GM13977 (cell line): Measurements from ENCODE around the gene RARG.

Experiments used
- DNase-seq: peaks from one replicate; pipeline ENCODE4 v3.0.0; 2012; ENCODE audit warnings: low spot score
- in situ Hi-C: fragments of 300-500 bp; cut with MboI; formaldehyde crosslinking; loops from one replicate; pipeline ENCODE4 v1.12.0; 2022; ENCODE audit warnings: low sequenced_read_pairs, low pct_unique_long_range_greater_than_20kb, mixed read lengths, inconsistent platforms; ENCODE audit not compliant: unreplicated experiment
- TF ChIP-seq, protein P1 (sequence below): IDR thresholded peaks from 2 replicates; pipeline ENCODE4 v1.5.1; 2012; ENCODE audit warnings: mild to moderate bottlenecking, control low read depth; ENCODE audit not compliant: insufficient read depth; ENCODE audit errors: extremely low read depth, missing control alignments

RARG gene

DNA sequence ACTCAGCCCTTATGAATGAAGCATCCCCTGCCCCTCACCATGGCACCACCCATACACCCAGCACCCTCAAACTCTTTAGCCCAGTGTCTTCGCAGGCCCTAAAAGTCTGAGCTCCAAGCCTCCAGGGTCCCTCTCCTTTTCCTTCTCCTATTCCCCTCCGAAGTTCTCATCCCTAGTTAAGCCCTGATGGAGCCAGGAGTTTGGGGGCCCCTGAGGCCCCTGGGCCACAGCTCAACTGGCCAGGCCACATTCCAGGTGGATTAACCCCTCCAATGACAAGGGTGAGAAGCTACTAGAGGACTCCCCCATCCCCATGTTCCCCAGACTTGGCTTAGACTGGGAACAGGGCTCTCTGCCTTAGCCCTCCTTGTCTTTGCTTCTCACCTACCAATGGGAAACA, 2.6 kb downstream of the RARG start:
- in situ Hi-C loops, result no loop called here
- no peak for DNase-seq
- TF ChIP-seq, protein P1, sequence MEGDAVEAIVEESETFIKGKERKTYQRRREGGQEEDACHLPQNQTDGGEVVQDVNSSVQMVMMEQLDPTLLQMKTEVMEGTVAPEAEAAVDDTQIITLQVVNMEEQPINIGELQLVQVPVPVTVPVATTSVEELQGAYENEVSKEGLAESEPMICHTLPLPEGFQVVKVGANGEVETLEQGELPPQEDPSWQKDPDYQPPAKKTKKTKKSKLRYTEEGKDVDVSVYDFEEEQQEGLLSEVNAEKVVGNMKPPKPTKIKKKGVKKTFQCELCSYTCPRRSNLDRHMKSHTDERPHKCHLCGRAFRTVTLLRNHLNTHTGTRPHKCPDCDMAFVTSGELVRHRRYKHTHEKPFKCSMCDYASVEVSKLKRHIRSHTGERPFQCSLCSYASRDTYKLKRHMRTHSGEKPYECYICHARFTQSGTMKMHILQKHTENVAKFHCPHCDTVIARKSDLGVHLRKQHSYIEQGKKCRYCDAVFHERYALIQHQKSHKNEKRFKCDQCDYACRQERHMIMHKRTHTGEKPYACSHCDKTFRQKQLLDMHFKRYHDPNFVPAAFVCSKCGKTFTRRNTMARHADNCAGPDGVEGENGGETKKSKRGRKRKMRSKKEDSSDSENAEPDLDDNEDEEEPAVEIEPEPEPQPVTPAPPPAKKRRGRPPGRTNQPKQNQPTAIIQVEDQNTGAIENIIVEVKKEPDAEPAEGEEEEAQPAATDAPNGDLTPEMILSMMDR, result no peak

DNA sequence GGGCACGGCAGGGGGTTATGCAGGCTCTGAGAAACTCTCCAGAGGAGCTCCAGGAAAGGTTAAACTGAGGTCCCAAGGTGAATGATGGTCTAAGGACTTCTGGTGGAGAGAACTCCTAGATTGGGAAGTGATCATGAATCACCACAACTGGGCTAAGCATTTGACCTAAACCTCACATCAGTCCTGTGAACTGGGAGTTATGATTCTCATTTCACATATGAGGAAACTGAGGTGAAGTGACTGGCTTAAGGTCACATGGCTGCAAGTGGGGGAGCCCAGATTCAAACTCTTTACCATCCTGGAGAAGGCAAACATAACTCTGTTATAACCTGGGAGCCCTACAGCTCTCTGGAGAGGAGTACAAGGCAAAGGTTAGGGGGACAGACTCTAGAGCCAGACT, 4.2 kb downstream of the RARG start:
- TF ChIP-seq, protein P1, result no peak
- no peak for DNase-seq
- in situ Hi-C loops, result no loop called here

DNA sequence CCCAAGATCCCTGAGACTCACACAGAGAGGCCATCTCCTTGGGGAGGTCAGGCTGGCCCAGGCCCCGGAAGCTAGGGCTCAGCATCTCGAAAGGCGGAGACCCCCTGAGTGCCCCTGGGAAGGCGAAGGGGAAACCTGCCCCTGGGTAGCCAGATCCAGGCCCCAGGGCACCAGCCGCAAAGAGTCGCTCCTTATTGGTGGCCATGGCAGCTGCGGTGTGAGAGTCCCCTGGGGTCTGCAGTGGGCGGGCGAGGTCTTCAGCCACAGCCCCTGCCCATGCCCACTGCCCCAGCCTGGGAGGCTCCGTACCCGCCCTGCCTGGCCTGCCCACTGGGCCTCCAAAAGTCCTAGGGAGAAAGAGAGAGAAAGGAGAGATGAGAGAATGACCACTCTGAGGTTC, 4.7 kb downstream of the RARG start:
- in situ Hi-C loops, result no loop called here
- TF ChIP-seq, protein P1, result no peak
- DNase-seq, result no peak

DNA sequence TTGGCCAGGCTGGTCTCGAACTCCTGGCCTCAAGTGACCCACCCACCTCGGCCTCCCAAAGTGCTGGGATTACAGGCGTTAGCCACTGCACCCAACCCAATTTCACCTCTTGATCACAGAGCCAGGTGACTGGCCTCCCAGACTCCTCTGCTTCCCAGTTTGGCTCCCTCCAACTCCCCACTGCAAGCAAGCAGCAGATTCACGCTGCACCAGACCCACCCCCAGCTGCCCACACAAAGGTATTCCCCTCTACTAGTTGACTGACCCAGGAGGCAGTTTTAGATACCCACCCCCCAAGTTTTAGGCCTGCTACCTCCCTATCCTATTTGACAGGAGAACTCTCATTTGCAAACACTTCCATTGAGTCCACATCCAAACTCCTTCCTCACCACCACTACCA, 5.2 kb downstream of the RARG start:
- in situ Hi-C loops, result no loop called here

DNA sequence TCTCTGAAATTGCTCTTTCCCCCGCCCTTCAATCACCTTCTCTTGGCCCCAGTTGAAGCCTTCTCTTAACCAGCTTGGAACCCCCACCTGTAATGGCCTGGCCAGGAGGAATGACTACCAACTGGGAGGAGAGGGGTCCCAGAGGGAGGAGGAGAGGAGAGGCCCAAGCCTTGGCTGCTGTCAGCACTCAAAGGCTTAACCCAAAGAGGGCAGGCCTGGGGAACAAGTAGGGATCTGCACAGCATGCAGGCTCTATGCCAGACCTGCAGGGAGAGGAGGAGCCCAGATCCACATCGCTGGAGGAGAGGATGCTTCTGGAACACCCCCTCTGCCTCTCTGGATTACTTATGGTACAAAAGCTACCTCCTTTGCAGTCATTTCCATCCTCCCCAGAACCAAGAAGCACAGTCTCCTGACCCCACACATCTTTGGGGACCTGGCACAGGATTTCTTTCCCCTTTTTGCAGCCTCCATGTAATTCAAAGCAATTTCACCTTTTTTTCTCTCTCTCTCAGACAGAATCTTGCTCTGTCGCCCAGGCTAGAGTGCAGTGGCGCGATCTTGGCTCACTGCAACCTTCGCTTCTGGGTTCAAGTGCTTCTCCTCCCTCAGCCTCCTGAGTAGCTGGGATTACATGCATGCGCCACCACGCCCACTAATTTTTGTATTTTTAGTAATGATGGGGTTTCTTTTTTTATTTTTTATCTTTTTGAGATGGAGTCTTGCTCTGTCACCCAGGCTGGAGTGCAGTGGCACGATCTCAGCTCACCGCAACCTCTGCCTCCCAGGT, 6.2 kb downstream of the RARG start:
- in situ Hi-C loops, result no loop called here
- DNase-seq, result no peak
- TF ChIP-seq, protein P1, result no peak

More for the DNA sequence above, 5.2 kb downstream of the RARG start:
- TF ChIP-seq, protein P1, result no peak
- DNase-seq, result no peak

DNA sequence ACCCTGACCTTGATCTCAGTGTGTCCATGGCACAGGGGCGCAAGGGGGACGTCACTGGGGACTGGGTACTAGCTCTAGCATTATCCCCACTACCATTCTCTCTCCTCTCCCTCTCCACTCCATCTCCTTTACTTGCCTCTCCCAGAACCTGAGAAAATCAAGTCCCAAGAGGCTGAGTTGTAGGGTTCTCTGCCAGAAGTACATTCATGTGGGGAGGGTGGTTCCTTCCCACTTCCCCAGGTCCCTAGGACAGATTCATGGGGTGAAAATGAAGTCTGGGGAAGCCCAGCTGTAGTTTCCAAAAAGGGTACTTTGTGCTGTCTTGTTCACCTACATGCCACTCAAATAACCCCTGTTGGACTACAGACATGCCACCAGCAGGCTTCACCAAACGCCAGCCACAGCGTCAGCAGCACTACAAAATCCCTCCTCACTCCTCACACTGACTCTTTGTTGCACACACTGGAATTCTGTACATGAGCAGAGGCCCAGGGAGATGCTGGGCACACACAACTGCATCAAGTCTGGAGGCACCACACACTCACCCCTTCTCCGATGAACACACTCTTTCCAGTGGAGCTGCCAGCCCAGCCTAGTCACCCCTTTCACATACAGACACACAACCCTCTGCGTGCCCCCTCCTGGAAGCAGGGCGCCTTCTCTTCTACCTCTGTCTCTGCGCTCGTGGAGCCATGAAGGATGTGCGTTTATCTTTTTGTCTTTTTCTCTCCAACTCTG, 6.9 kb downstream of the RARG start:
- TF ChIP-seq, protein P1, result no peak
- DNase-seq, result no peak
- in situ Hi-C loops, result no loop called here
